K562 (cell line): ENCODE results near the gene CYB5B. TPM values are rescaled to one million over a fixed set of nuclear protein-coding genes. Genes with fewer than 3 reads are reported as not detected.
"Not testable (repeated sequence)": the region's sequence is repeated elsewhere in the genome, so short reads cannot be mapped to it uniquely, and the experiment has no call there.

Experiments used
- ATAC-seq: fragments of 200-7000 bp; cut with Tn5 transposase; 3 replicates; pipeline ENCODE4 v1.9.1; 2020; ENCODE audit warnings: moderate library complexity
- BruUV-seq: library from RNA; stranded (reverse); fragments of 400-500 nt; replicated peaks from 2 replicates; lab custom pipeline; 2021; lab: Mats Ljungman, UMichigan
- CTCF ChIA-PET: fragments of 300-600 bp; formaldehyde crosslinking; extraction: SDS; loops from one replicate; lab custom pipeline; 2021; ENCODE audit warnings: low intra/inter-chr PET ratio; lab: Yijun Ruan, JAX
- POLR2A ChIA-PET: fragments of 300-600, 350-650 bp; sonication (Branson Sonifier 250); formaldehyde crosslinking; extraction: SDS; loops from one replicate; lab custom pipeline; 2021; ENCODE audit warnings: antibody characterized with exemption, inconsistent platforms; lab: Yijun Ruan, JAX
- DNase-seq, 4 experiments: peaks; one replicate each; pipeline versions ENCODE4 v3.0.0 to v3.0.0-alpha.2; 2011 to 2018; ENCODE audit warnings: low spot score in 3 of 4, mixed read lengths in 3 of 4; ENCODE audit errors: extremely low read depth in 1 of 4
- FAIRE-seq: peaks from 2 replicates; lab custom pipeline; 2011; peaks lifted over from hg19 to GRCh38; lab: Jason Lieb, UNC
- H2AFZ ChIP-seq: 2 replicates; pipeline ENCODE4 v1.6.0; 2011; ENCODE audit warnings: low read depth, low read length, control low read depth, inconsistent platforms
- H3K27ac ChIP-seq: fragments of 200-600 bp; 3 replicates; pipeline ENCODE4 v1.8.0; 2011; ENCODE audit warnings: low read depth, mild to moderate bottlenecking, control low read depth, inconsistent platforms, low read length, moderate library complexity, mixed read lengths; ENCODE audit errors: extremely low read depth
- H3K27me3 ChIP-seq, 2 experiments: fragments of 300-600 bp in 1 of 2; 2 replicates in 1 of 2; 3 replicates in 1 of 2; pipeline versions ENCODE4 v1.6.0 to v1.8.0; 2011; ENCODE audit warnings: inconsistent platforms in 2 of 2, low read length in 2 of 2, mild to moderate bottlenecking in 1 of 2, mixed read lengths in 1 of 2, moderate library complexity in 1 of 2; ENCODE audit not compliant: control insufficient read depth in 2 of 2, insufficient read depth in 2 of 2
- H3K36me3 ChIP-seq: fragments of 300-600 bp; 3 replicates; pipeline ENCODE4 v1.8.0; 2011; ENCODE audit warnings: mild to moderate bottlenecking, low read length, inconsistent platforms; ENCODE audit not compliant: control insufficient read depth, insufficient read depth
- H3K4me1 ChIP-seq, 2 experiments: fragments of 200-600 bp in 1 of 2; replicated peaks in 1 of 2; 2 replicates in 1 of 2; 3 replicates in 1 of 2; pipeline versions ENCODE4 v1.5.1 to v1.8.0; 2011; ENCODE audit warnings: inconsistent platforms in 2 of 2, low read length in 2 of 2, mild to moderate bottlenecking in 1 of 2, mixed read lengths in 1 of 2, moderate library complexity in 1 of 2; ENCODE audit not compliant: control insufficient read depth in 2 of 2, insufficient read depth in 2 of 2
- H3K4me2 ChIP-seq: 2 replicates; pipeline ENCODE4 v1.6.1; 2011; ENCODE audit warnings: low read length, control low read depth, inconsistent platforms, mixed read lengths; ENCODE audit not compliant: insufficient read depth
- H3K4me3 ChIP-seq: fragments of 200-600 bp; sonication (generic), shearing (Covaris generic); 2 replicates; pipeline ENCODE4 v1.5.1; 2016; ENCODE audit warnings: control low read depth, inconsistent platforms
- H3K79me2 ChIP-seq: fragments of 200-600 bp; 3 replicates; pipeline ENCODE4 v1.8.0; 2011; ENCODE audit warnings: low read length, inconsistent platforms; ENCODE audit not compliant: control insufficient read depth, insufficient read depth
- H3K9ac ChIP-seq, 2 experiments: 2 replicates each; pipeline versions ENCODE4 v1.6.0 to v1.6.1; 2011; ENCODE audit warnings: low read depth in 2 of 2, low read length in 2 of 2, control low read depth in 1 of 2, inconsistent platforms in 1 of 2, mild to moderate bottlenecking in 1 of 2, mixed read lengths in 1 of 2; ENCODE audit not compliant: insufficient read depth in 1 of 2
- H3K9me1 ChIP-seq: one replicate; pipeline ENCODE4 v1.6.0; 2011; ENCODE audit warnings: inconsistent platforms, mild to moderate bottlenecking, low read length, moderate library complexity; ENCODE audit not compliant: control insufficient read depth, insufficient read depth
- H3K9me3 ChIP-seq: replicated peaks from 2 replicates; pipeline ENCODE4 v1.5.1; 2011; ENCODE audit warnings: low read depth, low read length, inconsistent platforms; ENCODE audit not compliant: control insufficient read depth, insufficient read depth
- H4K20me1 ChIP-seq: replicated peaks from 2 replicates; pipeline ENCODE4 v1.6.1; 2011; ENCODE audit warnings: low read length, inconsistent platforms, mixed read lengths; ENCODE audit not compliant: control insufficient read depth, insufficient read depth
- ZBTB33 ChIP-seq: sonication (generic); formaldehyde crosslinking; IDR thresholded peaks from 2 replicates; pipeline ENCODE4 v1.8.1; 2023; ENCODE audit warnings: mild to moderate bottlenecking, missing genetic modification reagents
- ZNF121 ChIP-seq: sonication (generic); formaldehyde crosslinking; conservative IDR thresholded peaks from 2 replicates; pipeline ENCODE4 v1.8.0; 2022; ENCODE audit warnings: missing genetic modification reagents
- WGBS: fragments of 100-300 bp; shearing (Covaris generic); methylation state at CpG from one replicate; pipeline ENCODE4 v1.1.6; 2016; ENCODE audit warnings: low coverage, mixed read lengths; ENCODE audit not compliant: insufficient coverage; ENCODE audit errors: missing lambda C conversion rate; 5-methylcytosine and 5-hydroxymethylcytosine counted together
- in situ Hi-C: fragments of 300-500 bp; cut with MboI; formaldehyde crosslinking; loops from 4 replicates; pipeline ENCODE4 v1.15.0; 2018; ENCODE audit warnings: inconsistent platforms, mixed read lengths
- intact Hi-C: fragments of 100-400 bp; cut with micrococcal nuclease; formaldehyde crosslinking; loops from 2 replicates; pipeline ENCODE4 v1.14.2; 2022
- polyA plus RNA-seq, 8 experiments: library from polyadenylated mRNA; depleted of rRNA in 4 of 8; stranded (reverse) in 5 of 8; unstranded in 3 of 8; fragments of >200 nt; fragmentation: Nextera tagmentation in 2 of 8; fragmentation: Illumina TruSeq in 1 of 8; extraction: Ambion mirVana in 2 of 8; extraction: Trizol in 1 of 8; gene quantifications; 2 replicates each; pipeline versions ENCODE4 v1.2.1 to v1.2.3, GENCODE V29; 2011 to 2014; ENCODE audit warnings: inconsistent platforms in 1 of 8, missing spikeins in 1 of 8
- total RNA-seq, 7 experiments: library from RNA; depleted of rRNA in 6 of 7; stranded (reverse); fragments of >200 nt in 6 of 7; fragmentation: Illumina TruSeq in 2 of 7; extraction: Trizol in 2 of 7; gene quantifications; 2 replicates each; pipeline versions ENCODE4 v1.2.1 to v1.2.3, GENCODE V29; 2011 to 2021; ENCODE audit warnings: low replicate concordance in 1 of 7

CYB5B gene
- total and polyA plus RNA-seq, 9 of the 15 experiments (the other 6 are each of a cell fraction or from before 2014, with no cell fraction given): 29.9 to 274 (median 136) TPM

DNA sequence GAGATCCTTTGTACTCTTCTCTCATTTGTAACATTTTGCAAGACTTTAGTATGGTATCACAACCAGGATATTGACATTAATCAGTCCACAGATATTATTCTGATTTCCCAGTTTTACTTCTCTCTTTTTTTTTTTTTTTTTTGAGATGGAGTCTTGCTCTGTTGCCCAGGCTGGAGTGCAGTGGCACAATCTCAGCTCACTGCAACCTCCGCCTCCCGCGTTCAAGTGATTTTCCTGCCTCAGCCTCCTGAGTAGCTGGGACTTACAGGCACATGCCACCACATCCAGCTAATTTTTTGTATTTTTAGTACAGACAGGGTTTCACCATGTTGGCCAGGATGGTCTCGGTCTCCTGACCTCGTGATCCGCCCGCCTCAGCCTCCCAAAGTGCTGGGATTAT is 16.6 kb downstream of the CYB5B start:
- DNase-seq, H3K9me1 ChIP-seq, H3K27me3 ChIP-seq, FAIRE-seq, H4K20me1 ChIP-seq, in situ Hi-C loops, H2AFZ ChIP-seq, CTCF ChIA-PET, ATAC-seq, H3K36me3 ChIP-seq, POLR2A ChIA-PET, H3K4me2 ChIP-seq, H3K9me3 ChIP-seq, BruUV-seq, H3K9ac ChIP-seq, intact Hi-C loops, H3K27ac ChIP-seq, H3K4me3 ChIP-seq: not testable (repeated sequence)
- TF ChIP-seq ZNF121 (CRISPR knock-in tag): peak; percentile 58
- 0 out of 2 replicates have a peak, but pooled peaks have one; percentile 62 for TF ChIP-seq ZBTB33 (CRISPR knock-in tag)
- H3K79me2 ChIP-seq: peaks cover 72% of the 10 kb centered on the region
- peaks cover 4 to 13% of the 10 kb centered on the region in 2 experiments; a peak in 3 of 5 replicates for H3K4me1 ChIP-seq
- 93% methylated on average over 3 of the region's 7 CpGs for WGBS
